NCI-H1105 treated with DMSO at 0.1 percent for 48 hours (cell line): ENCODE measurements around the gene PTPDC1.

ENCODE experiments used
- DNase-seq: peaks from one replicate; lab custom pipeline; 2025; lab: John Stamatoyannopoulos, UW

The PTPDC1 gene, protein sequence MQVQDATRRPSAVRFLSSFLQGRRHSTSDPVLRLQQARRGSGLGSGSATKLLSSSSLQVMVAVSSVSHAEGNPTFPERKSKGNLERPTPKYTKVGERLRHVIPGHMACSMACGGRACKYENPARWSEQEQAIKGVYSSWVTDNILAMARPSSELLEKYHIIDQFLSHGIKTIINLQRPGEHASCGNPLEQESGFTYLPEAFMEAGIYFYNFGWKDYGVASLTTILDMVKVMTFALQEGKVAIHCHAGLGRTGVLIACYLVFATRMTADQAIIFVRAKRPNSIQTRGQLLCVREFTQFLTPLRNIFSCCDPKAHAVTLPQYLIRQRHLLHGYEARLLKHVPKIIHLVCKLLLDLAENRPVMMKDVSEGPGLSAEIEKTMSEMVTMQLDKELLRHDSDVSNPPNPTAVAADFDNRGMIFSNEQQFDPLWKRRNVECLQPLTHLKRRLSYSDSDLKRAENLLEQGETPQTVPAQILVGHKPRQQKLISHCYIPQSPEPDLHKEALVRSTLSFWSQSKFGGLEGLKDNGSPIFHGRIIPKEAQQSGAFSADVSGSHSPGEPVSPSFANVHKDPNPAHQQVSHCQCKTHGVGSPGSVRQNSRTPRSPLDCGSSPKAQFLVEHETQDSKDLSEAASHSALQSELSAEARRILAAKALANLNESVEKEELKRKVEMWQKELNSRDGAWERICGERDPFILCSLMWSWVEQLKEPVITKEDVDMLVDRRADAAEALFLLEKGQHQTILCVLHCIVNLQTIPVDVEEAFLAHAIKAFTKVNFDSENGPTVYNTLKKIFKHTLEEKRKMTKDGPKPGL

DNA sequence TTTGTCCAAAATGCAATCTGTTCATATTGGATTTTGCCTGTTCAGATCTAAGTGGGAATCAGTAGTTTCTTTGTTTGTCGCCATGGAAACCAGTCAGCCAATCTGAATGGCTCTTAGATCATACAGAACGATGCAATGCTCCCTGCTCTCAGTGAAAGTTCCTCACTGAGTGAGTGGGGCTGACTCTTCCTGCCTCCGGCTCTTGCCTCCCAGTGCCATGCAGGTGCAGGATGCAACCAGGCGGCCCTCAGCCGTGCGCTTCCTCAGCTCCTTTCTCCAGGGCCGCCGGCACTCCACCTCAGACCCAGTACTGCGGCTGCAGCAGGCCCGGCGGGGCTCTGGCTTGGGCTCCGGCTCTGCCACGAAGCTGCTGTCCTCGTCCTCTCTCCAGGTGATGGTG lies at the start of gene PTPDC1:
Gene PTPDC1 (plus strand): TSS at position 151 of the 400 bp plus-strand sequence. CDS start 67 bp downstream, at position 218.
- DNase-seq, result peak; percentile 34

DNA sequence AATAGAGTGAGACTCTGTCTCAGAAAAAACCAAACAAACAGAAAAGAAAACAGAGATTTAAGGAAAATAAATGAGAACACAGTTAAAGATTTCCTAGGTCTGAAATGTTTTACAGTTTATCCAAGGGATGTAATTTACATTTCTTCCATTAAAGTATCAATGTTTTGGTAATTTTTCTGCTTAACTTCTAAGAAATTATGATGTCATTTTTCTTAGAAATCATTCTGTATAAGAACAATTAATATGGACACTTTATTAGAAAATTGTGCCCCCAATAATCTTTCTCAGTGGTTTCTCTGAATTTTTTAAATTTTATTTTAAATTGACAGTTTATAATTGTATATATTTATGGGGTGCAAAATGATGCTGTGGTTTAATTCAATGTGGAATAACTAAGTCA lies 49.8 kb upstream of the PTPDC1 start:
- DNase-seq, result no peak

DNA sequence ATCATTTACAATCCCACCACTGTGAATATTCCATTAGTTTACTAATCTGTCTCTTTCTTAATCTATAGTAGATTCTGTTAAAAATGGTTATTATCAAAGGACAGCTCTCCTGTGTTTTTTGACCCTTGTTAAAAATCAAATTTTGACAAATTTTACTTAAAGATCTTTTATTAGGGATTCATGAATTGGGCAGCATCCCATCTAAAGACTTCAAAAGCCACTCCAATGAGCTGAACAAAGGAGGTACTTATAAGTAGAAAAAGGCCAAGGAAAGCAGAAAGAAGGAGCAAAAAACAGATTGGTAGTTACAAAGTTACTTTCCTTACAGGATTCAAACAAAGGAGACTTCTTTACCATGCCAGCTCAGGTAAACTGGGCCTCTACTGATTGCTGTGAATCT lies 44.5 kb upstream of the PTPDC1 start:
- DNase-seq, result no peak

DNA sequence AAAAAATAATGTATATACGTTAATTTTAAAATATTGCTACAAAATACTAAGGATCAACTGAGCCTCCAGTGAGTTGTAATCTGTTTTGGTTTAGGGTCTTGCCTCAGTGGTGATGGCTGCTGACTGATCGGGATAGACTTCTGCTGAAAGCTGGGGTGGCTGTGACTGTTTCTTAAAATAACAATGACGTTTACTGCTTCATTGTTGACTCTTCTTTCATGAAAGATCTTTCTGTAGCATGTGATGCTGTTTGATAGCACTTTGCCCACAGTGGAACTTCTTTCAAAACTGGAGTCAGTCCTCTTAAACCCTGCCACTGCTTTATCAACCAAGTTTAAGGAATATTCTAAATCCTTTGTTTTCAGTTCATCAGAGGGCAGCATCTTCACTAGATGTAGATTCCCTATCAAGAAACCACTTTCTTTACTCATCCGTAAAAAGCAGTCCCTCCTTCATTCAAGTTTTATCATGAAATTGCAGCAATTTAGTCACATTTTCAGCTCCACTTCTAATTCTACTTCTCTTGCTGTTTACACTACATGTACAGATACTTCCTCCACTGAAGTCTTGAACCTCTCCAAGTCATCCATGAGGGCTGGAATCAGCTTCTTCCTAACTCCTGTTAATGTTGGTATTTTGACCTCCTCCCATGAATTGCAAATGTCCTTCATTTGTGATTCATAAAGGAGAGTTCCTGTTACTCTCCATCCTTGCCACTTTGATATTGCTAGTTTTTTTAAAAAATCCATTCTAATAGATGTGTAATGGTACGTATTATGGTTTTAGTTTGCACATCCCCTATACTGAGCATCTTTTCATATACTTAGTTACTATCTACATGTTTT lies 41.5 kb upstream of the PTPDC1 start:
- no peak for DNase-seq

DNA sequence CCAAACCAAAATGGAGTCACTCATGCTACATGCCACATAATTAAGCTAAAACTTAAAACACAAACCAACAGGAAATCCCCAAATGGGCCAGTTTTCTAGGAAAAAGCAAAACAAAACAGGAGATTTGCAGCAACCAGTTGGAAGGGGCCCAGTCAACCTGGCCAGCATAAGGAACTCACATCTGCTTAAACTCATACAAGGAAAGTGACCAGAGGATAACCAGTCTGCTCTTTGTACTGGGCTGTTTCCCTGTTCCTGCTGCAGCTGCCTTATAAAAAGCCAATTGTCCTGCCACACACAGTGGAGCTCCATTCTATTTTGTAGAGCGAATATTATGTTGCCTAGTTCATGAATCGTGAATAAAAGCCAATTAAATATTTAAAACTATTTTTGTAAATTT lies 29.5 kb upstream of the PTPDC1 start:
- no peak for DNase-seq

DNA sequence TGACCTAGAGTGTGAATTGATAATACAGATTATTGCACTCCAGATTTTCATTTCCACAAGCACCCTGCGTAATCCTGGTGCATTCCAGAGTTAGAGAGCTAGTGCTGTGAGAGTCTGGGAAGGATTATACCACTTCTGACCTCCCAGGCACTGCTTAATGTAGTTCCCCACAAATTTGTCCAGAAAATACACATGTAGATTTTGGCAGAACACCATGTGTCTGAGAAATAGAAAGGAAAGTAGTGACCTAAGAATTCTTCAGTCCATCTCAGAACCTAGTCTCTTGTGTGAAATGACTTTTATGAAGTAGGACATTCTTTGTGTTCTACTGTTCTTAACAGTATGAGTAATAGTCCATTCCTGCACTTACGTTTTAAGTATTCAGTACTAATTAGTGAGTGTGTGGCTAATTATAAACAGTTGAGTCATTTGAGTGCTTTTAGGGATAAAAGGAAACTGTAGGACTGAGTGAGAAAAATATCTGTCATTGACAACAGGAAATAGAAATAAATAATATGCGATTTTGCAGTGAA lies 27.8 kb upstream of the PTPDC1 start:
- DNase-seq, result no peak

DNA sequence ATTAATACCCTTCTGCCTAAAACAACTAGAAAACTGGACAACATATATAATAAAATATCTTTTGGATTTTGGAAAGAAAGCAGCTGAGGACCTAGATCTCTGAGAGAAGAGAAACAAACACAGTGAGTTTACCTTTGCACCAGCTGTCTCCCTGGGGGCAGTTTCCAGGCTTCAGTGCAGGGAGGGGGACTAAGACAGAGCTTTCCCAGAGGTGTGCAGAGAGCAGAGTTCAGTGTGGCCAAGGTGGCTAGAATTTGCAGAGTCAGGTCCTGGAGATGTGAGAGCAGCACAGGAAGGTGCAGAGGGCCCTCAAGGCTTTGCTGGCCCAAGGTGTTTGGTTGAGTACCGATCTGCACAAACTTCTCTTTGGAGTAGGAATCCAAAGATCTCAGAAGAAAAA lies 26.3 kb upstream of the PTPDC1 start:
- DNase-seq, result no peak

DNA sequence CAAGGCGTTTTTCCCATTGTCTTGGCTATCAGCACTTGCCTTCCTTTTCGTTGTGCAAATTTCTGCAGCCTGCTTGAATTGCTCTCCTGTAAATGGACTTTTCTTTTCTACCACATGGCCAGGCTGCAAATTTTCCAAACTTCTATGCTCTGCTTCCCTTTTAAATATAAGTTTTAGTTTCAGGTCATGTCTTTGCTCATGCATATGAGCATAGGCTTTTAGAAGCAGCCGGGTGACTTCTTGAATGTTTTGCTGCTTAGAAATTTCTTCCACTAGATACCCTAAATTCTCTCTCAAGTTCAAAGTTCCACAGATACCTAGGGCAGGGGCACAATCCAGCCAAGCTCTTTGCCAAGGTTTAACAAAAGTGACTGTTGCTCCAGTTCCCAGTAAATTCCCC lies 22.4 kb upstream of the PTPDC1 start:
- DNase-seq, result no peak

DNA sequence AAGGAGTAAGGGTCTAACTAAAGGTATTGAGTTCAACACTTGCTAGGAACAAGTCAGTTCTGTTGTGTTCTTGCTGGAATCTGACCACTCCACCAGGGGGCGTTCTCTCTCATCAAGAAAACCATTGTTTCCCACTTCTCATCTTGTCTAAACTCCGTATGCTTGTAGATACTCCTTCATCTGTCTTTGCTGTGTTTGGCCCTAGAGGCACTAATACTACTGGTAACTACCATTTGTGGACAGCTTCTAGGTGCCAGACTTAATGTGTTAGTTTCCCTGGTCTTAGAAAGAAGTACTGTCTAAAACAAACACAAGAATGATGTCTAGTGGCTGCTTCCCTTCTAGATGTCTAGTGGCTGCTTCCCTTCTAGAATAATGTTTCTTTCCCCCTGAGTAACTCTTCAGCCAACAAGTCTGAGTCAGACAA lies 18.7 kb upstream of the PTPDC1 start:
- peak; percentile 72 for DNase-seq

DNA sequence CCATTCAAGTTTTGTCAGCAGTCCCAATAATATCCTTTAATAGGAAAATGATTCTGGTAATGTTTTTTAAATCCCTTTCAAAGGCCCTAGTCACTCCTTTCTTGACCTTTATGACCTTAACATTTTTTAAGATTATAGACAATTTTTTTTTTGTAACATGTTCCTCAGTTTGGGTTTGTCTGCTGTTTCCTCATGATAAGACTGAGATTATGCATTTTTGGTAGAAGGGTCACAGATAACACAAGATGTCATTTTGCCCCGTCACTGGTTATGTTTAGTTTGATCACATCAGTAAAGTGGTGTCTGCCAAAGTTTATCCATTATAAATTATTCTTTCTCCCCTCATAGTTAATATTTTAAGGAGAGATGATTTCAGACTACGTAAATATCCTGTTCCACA lies 16.0 kb upstream of the PTPDC1 start:
- DNase-seq, result no peak

DNA sequence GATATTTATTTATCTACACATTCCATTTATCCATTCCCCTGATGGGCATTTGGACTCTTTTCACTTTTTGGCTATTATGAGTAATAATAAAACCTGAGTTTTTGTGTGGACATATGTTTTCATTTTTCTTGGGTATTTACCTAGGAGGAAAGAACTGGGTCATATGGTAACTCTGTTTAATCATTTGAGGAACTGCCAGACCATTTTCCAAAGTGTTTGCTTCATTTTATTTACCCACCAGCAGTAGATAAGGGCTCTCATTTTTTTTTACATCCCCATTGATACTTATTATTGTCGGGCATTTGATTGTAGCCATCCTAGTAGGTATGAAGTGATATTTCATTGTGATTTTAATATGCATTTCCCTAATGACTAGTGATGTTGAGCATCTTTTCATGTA lies 7.7 kb upstream of the PTPDC1 start:
- no peak for DNase-seq

DNA sequence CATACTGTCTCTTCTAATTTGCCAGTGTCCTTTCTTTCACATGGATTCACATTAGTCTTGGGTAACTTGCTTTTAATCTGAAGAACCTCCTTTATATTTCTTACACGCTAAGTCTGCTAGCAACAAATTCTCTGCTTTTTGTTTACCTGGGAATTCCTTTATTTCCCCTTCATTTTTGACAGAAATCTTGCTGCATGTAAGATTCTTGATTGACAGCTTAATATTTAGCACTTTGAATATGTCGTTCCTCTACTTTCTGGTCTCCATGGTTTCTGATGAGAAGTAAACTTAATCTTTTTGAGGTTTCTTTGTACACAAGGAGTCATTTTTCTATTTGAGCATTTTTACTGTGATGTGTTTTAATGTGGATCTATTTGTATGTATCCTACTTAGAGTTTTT lies 6.2 kb upstream of the PTPDC1 start:
- no peak for DNase-seq

DNA sequence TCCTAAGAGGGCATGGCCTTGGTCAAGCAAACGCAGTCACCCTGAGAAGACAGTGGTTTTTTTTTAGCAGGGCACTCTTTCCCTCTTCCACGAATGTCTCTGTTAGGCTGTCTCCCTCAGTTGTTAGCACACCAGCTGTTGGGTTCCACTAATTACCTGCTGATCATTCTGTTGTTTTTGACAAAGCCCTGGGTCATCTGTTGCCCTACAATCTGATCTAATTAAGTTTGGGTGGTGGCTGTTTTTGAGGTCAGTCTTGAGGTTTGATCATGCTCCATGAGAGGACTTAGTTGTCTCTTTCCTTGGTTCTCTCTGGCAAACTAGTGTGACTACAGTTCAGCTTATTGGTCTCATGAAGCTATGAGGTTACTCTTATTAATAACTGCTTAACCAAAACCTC lies 5.0 kb upstream of the PTPDC1 start:
- no peak for DNase-seq

DNA sequence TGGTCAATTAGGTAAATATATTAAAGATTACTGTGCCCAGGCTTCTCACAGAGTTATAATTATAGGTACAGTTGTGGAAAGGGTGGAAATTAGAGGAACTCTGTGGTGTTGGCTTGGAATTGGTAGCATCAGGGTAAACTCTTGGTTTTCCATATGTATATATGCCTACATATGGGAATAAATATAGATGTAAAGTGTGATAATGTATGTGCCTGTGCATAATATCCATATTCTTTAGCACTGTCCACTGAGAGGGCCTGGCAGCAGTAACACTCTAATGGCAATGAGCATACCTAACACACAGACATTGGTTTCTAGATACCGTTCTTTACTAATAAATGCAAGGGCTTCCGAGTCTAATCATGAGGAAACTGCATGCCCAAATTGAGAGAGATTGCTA lies 4.0 kb upstream of the PTPDC1 start:
- DNase-seq, result no peak

DNA sequence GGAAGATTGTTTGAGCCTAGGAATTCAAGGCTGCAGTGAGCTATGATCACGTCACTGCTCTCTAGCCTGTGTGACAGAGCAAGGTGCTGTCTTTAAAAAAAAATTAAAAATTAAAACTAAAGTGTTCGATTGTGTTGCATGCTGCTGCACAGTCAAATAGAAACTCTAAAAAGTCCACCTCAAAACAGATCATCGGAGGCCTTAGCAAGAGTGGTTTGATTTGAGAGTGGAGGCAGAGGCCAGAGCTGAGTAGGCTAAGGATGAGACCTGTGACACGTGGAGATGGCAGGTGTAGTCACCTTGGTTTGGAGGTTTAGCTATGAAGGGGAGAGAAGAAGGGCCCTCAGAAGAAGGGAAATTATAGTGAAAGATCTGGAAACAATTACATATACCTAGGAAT lies 2.8 kb upstream of the PTPDC1 start:
- no peak for DNase-seq

DNA sequence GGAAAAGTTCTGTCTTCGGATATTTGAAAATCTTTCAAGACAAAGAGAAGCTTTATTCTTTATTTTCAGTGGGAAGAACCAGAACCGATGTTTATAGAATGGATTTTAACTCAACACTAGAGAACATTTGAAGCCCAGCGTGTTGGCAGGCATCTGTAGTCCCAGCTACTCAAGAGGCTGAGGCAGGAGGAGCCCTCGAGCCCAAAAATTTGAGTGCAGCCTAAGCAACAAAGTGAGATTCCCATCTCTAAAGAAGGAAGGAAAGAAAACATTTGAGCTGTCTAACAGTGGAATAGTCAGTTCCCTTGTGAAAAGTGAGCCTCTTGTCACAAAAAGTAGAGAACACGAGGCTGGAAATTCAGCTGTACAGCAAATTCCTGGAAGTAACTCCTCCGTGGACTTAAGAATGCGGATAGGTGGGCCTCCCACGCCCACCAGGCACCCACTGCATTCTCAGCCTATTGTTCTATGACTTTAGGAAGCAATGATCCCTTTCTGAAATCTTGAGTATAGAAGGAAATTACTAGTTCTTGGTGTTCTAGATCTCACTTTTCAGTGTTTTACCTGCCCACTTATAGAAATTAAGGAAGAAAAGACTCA lies 2.3 kb upstream of the PTPDC1 start:
- no peak for DNase-seq

DNA sequence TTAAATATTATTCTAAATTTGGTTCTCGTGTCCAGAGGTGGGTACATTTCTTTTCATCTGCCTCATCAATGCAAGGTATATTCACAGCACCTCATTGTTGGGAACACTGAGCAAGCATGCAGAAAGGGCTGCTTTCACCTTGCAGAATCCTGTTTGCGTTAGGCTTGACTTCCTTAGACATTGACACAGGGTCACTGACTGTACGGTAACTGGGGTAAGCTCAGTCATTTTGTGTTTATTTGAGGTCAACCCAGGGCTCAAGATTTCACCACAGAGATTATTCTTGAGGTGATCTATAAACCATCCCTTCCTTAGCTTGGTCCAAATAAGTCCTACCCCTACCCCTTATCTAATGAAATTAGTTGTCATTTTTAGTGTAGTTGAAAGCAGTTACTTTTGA lies 1.7 kb upstream of the PTPDC1 start:
- DNase-seq, result no peak

DNA sequence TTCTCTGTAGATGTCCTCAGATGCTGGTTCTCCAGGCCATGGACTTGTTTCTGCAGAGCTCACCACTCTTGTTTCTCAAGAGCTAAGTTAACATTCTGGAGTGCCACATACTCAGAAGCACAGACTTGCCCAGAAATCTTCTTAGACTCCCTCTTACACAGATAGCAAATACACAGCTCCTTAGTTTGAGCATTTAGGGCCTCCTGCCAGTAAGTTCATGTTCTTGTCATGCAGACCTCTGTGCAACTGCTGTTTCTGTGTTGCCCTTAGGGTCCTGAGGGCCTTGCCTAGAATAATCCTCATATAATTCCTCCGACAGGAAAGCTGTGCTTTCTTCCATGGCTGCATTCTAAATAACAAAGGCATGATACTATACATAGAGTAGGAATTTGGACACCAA lies 1.3 kb upstream of the PTPDC1 start:
- no peak for DNase-seq

DNA sequence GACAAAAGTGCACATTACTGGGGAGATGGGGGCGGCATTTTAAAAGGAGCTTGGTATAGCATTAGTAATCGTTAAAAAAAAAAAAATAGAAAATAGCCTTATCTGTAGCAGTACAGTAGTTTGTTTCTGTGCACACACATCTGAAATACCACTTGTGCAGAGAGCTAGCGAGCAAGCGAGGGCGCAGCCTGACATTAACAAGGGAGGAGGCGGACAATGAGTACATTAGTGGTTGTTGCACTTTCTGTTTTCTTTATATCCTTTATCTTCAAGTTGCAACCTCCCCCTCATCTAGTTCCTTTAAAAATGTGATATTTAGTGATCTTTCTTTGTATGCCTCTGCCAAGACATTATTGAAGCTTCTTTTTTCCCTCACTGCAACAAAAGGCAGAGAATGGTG lies 880 bp upstream of the PTPDC1 start:
- no peak for DNase-seq

DNA sequence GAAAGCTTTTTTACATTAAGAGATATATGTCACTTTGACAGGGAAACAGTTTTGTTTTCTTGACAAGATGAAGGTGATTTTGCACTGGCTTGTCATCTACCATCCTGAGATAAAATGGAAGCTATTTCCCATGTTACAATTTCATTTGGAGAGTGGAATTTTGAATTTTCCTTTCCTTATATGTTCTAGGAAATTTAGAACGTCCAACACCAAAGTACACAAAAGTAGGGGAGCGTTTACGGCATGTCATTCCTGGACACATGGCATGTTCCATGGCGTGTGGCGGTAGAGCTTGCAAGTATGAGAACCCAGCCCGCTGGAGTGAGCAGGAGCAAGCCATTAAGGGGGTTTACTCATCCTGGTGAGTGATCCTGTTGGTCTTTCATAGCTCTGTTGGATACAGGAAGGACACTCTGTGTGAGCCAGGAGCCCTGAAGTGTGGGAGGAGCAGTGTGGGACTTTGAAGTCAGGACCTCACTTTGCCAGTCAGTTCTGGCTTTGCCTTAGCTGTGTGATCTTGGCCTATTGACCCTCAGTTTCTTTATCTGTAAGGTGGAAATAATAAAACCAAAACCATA lies 887 bp downstream of the PTPDC1 start:
- DNase-seq, result no peak
